Neural progenitor cell (in vitro differentiated cells): ENCODE results near the gene IL9R. TPM values are rescaled to one million over a fixed set of nuclear protein-coding genes. Genes with fewer than 3 reads are reported as not detected.
A peak's percentile ranks its signal among the peaks of the same experiment; 100 is the strongest.
"Not testable (repeated sequence)": the region's sequence is repeated elsewhere in the genome, so short reads cannot be mapped to it uniquely, and the experiment has no call there.

Experiments
- DNase-seq: peaks from one replicate; pipeline ENCODE4 v3.0.0-alpha.2; 2016; ENCODE audit warnings: low spot score
- H2AFZ ChIP-seq: fragments of 200-600 bp; sonication (generic); replicated peaks from 2 replicates; pipeline ENCODE4 v1.6.1; 2016; ENCODE audit warnings: antibody characterized with exemption
- H3F3A ChIP-seq: fragments of 200-600 bp; sonication (generic); 2 replicates; pipeline ENCODE4 v1.6.1; 2016; ENCODE audit warnings: antibody characterized with exemption, low read depth
- H3K27ac ChIP-seq: fragments of 200-600 bp; sonication (generic); 2 replicates; pipeline ENCODE4 v1.5.1; 2016; ENCODE audit warnings: mild to moderate bottlenecking
- H3K27me3 ChIP-seq: fragments of 200-600 bp; sonication (generic); 2 replicates; pipeline ENCODE4 v1.6.1; 2016; ENCODE audit warnings: mild to moderate bottlenecking, moderate library complexity
- H3K36me3 ChIP-seq: fragments of 200-600 bp; sonication (generic); 2 replicates; pipeline ENCODE4 v1.5.1; 2016
- H3K4me1 ChIP-seq: fragments of 200-600 bp; sonication (generic); 2 replicates; pipeline ENCODE4 v1.6.1; 2016; ENCODE audit warnings: mixed run types
- H3K4me2 ChIP-seq: fragments of 200-600 bp; sonication (generic); 2 replicates; pipeline ENCODE4 v1.6.1; 2016
- H3K4me3 ChIP-seq: fragments of 200-600 bp; sonication (generic); 2 replicates; pipeline ENCODE4 v1.5.1; 2016
- H3K79me2 ChIP-seq: fragments of 200-600 bp; sonication (generic); 2 replicates; pipeline ENCODE4 v1.6.1; 2016; ENCODE audit warnings: low read depth
- H3K9ac ChIP-seq: fragments of 200-600 bp; sonication (generic); 2 replicates; pipeline ENCODE4 v1.6.1; 2016
- H3K9me3 ChIP-seq: fragments of 200-600 bp; sonication (generic); 2 replicates; pipeline ENCODE4 v1.5.1; 2016; ENCODE audit warnings: low read depth
- H4K20me1 ChIP-seq: fragments of 200-600 bp; sonication (generic); 2 replicates; pipeline ENCODE4 v1.6.1; 2016; ENCODE audit warnings: low read depth
- H3K27ac Mint-ChIP-seq: 3 replicates; pipeline ENCODE4 v1.8.0; 2021; ENCODE audit warnings: mixed read lengths
- H3K27me3 Mint-ChIP-seq: 2 replicates; pipeline ENCODE4 v1.8.0; 2022; ENCODE audit warnings: low read depth, mild to moderate bottlenecking, inconsistent platforms, moderate library complexity, mixed read lengths; ENCODE audit not compliant: insufficient read depth
- H3K36me3 Mint-ChIP-seq: 3 replicates; pipeline ENCODE4 v1.8.0; 2021; ENCODE audit warnings: mixed read lengths
- H3K4me1 Mint-ChIP-seq: 3 replicates; pipeline ENCODE4 v1.8.0; 2021; ENCODE audit warnings: mixed read lengths
- H3K4me3 Mint-ChIP-seq: 3 replicates; pipeline ENCODE4 v1.8.0; 2021; ENCODE audit warnings: mild to moderate bottlenecking, moderate library complexity, mixed read lengths
- H3K9me3 Mint-ChIP-seq: 3 replicates; pipeline ENCODE4 v1.8.0; 2020; ENCODE audit warnings: mixed read lengths
- CTCF ChIP-seq: fragments of 200-600 bp; sonication (generic); IDR thresholded peaks from 2 replicates; pipeline ENCODE4 v1.5.1; 2017; ENCODE audit warnings: antibody characterized with exemption, mild to moderate bottlenecking
- EZH2 ChIP-seq: fragments of 200-600 bp; sonication (generic); IDR thresholded peaks from 2 replicates; pipeline ENCODE4 v1.6.1; 2017; ENCODE audit warnings: antibody characterized with exemption, mild to moderate bottlenecking, moderate library complexity
- EZH2phosphoT487 ChIP-seq: fragments of 200-600 bp; sonication (generic); IDR thresholded peaks from 2 replicates; pipeline ENCODE4 v1.6.1; 2017; ENCODE audit warnings: antibody characterized with exemption
- total RNA-seq: library from RNA; depleted of rRNA; stranded (reverse); fragments of >200 nt; gene quantifications from 2 replicates; pipeline ENCODE4 v1.2.3, GENCODE V29; 2015; ENCODE audit warnings: low replicate concordance

IL9R gene
- total RNA-seq, 1 donor from 2014 or later: not detected

- peak; percentile 4 for DNase-seq
- H3F3A ChIP-seq, H4K20me1 ChIP-seq, H3K4me1 ChIP-seq, H3K4me3 Mint-ChIP-seq, H3K36me3 Mint-ChIP-seq, H2AFZ ChIP-seq, H3K4me3 ChIP-seq, H3K27ac Mint-ChIP-seq, H3K79me2 ChIP-seq, H3K9ac ChIP-seq, H3K36me3 ChIP-seq, H3K27me3 Mint-ChIP-seq, H3K4me2 ChIP-seq, H3K9me3 ChIP-seq, H3K27me3 ChIP-seq, H3K4me1 Mint-ChIP-seq, H3K27ac ChIP-seq: not testable (repeated sequence)
- TF ChIP-seq CTCF: peak; percentile 38
- H3K9me3 Mint-ChIP-seq: peaks cover 15% of the 10 kb centered on the region
These were observed 25.8 kb upstream of the IL9R start for GRCh38 chrX:155971658-155972057.

GRCh38 chrX:155972241-155972640 lies 25.3 kb upstream of the IL9R start:
- not testable (repeated sequence) for H3K4me3 ChIP-seq, H3K4me1 ChIP-seq, H3K27ac Mint-ChIP-seq, H3K79me2 ChIP-seq, H3K27me3 Mint-ChIP-seq, H3K4me1 Mint-ChIP-seq, H3K9me3 ChIP-seq, H3K27ac ChIP-seq, H3K36me3 Mint-ChIP-seq, H3K27me3 ChIP-seq, DNase-seq, H3K4me3 Mint-ChIP-seq, H3K36me3 ChIP-seq, H4K20me1 ChIP-seq, H3K4me2 ChIP-seq, H3F3A ChIP-seq, H2AFZ ChIP-seq, H3K9ac ChIP-seq
- peaks cover 17% of the 10 kb centered on the region for H3K9me3 Mint-ChIP-seq

- TF ChIP-seq EZH2phosphoT487 (no peak), CTCF (no peak), EZH2 (no peak)
- Histone ChIP-seq H2AFZ (no peak overlapping the region), H3K9me3 (no peaks in the 10 kb centered on the region), H4K20me1 (no peaks in the 10 kb centered on the region), H3K27me3 (no peaks in the 10 kb centered on the region), H3K4me2 (no peak overlapping the region), H3K9ac (no peak overlapping the region), H3K36me3 (no peaks in the 10 kb centered on the region), H3F3A (no peaks in the 10 kb centered on the region), H3K4me1 (no peaks in the 10 kb centered on the region), H3K4me3 (no peak overlapping the region), H3K27ac (no peak overlapping the region), H3K79me2 (no peaks in the 10 kb centered on the region)
- H3K9me3 Mint-ChIP-seq: peaks cover 10% of the 10 kb centered on the region
- no peak overlapping the region for H3K4me3 Mint-ChIP-seq
- no peak overlapping the region for H3K27ac Mint-ChIP-seq
- no peaks in the 10 kb centered on the region for H3K4me1 Mint-ChIP-seq
- DNase-seq: no peak
- H3K27me3 Mint-ChIP-seq: peaks cover 4% of the 10 kb centered on the region
- H3K36me3 Mint-ChIP-seq: no peaks in the 10 kb centered on the region
These were observed 14.2 kb upstream of the IL9R start for GRCh38 chrX:155983326-155983725.

GRCh38 chrX:155985208-155985607 lies 12.3 kb upstream of the IL9R start:
- TF ChIP-seq EZH2phosphoT487 (no peak), EZH2 (no peak), CTCF (no peak)
- no peak overlapping the region for H3K4me2 ChIP-seq
- Mint-ChIP-seq H3K9me3 (peaks cover 12% of the 10 kb centered on the region), H3K27me3 (peaks cover 3% of the 10 kb centered on the region), H3K27ac (no peak overlapping the region), H3K4me3 (no peak overlapping the region), H3K4me1 (no peaks in the 10 kb centered on the region), H3K36me3 (no peaks in the 10 kb centered on the region)
- no peaks in the 10 kb centered on the region for H4K20me1 ChIP-seq
- H2AFZ ChIP-seq: no peak overlapping the region
- no peak overlapping the region for H3K4me3 ChIP-seq
- no peaks in the 10 kb centered on the region for H3K27me3 ChIP-seq
- H3K36me3 ChIP-seq: no peaks in the 10 kb centered on the region
- H3F3A ChIP-seq: no peaks in the 10 kb centered on the region
- no peaks in the 10 kb centered on the region for H3K4me1 ChIP-seq
- DNase-seq: no peak
- no peak overlapping the region for H3K27ac ChIP-seq
- no peaks in the 10 kb centered on the region for H3K79me2 ChIP-seq
- no peak overlapping the region for H3K9ac ChIP-seq
- H3K9me3 ChIP-seq: no peaks in the 10 kb centered on the region

GRCh38 chrX:155986995-155987394 lies 10.5 kb upstream of the IL9R start:
- H3K4me3 ChIP-seq: not testable (repeated sequence)

More at GRCh38 chrX:155986995-155987394, 10.5 kb upstream of the IL9R start:
- H3K36me3 Mint-ChIP-seq, H3K27ac ChIP-seq, H2AFZ ChIP-seq, H4K20me1 ChIP-seq, H3K4me2 ChIP-seq, H3K36me3 ChIP-seq, H3K9ac ChIP-seq, H3K4me1 ChIP-seq, H3K27ac Mint-ChIP-seq, H3K9me3 ChIP-seq, H3K27me3 ChIP-seq, H3K27me3 Mint-ChIP-seq, H3K79me2 ChIP-seq, H3K4me3 Mint-ChIP-seq, H3F3A ChIP-seq, H3K4me1 Mint-ChIP-seq, DNase-seq: not testable (repeated sequence)
- peaks cover 10% of the 10 kb centered on the region for H3K9me3 Mint-ChIP-seq
